Left renal cortex interstitium (tissue), 4 donors: Measurements from ENCODE around the gene BCCIP. TPM values are rescaled to one million over a fixed set of nuclear protein-coding genes. Genes with fewer than 3 reads are reported as not detected.

Source experiments
- DNase-seq, 4 donors: peaks; one replicate each; pipeline ENCODE4 v3.0.0-alpha.2; 2013; ENCODE audit warnings: low read depth in 4 of 4, low spot score in 2 of 4, missing footprints in 1 of 4
- polyA plus RNA-seq, 4 donors: library from polyadenylated mRNA; unstranded; fragments of 120-200 nt; gene quantifications; one replicate each; pipeline ENCODE4 v1.2.1, GENCODE V29; 2013; ENCODE audit not compliant: insufficient read length in 4 of 4

The BCCIP gene
- 10 to 100 TPM; 89.6 to 100.0 (median 92.4) TPM for polyA plus RNA-seq

- peak; percentile 80 to 96 (median 88) for DNase-seq
Observed at GRCh38 chr10:125822878-125823662, at the start of gene BCCIP, which contains the start of gene UROS. Gene BCCIP, plus strand, starts transcription at chr10:125823546. Its CDS starts 12 bp downstream, at chr10:125823558. Gene UROS, minus strand, starts transcription at chr10:125823258. Its CDS starts 6,759 bp downstream, at chr10:125816499.

GRCh38 chr10:125773687-125774543 lies 49.4 kb upstream of the BCCIP start:
- no peak for DNase-seq

GRCh38 chr10:125774581-125775191 lies 48.7 kb upstream of the BCCIP start:
- DNase-seq, result no peak

GRCh38 chr10:125775491-125776106 lies 47.7 kb upstream of the BCCIP start, which contains the start of gene MMP21:
Gene MMP21, minus strand, starts transcription at chr10:125775821. Its CDS starts 0 bp downstream, at chr10:125775821.
- DNase-seq, result no peak

- no peak for DNase-seq
Observed at GRCh38 chr10:125777806-125778205, 45.5 kb upstream of the BCCIP start.

DNA sequence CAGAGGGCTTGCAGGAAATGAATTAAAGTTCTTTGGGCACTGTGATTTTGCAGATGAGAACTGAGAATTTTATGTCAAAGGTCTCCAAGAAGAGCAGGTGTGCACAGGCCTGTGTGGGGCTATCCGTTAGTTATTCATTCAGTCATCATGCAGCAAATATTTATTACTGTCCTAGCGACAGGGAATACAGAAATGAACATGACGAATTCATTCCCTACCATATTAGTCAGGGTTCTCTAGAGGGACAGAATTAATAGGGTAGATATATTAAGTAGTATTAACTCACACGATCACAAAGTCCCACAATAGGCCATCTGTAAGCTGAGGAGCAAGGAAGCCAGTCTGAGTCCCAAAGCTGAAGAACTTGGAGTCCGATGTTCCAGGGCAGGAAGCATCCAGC lies 44.8 kb upstream of the BCCIP start:
- DNase-seq, result no peak

- DNase-seq, result no peak
Observed at GRCh38 chr10:125779403-125780327, 43.7 kb upstream of the BCCIP start.

DNA sequence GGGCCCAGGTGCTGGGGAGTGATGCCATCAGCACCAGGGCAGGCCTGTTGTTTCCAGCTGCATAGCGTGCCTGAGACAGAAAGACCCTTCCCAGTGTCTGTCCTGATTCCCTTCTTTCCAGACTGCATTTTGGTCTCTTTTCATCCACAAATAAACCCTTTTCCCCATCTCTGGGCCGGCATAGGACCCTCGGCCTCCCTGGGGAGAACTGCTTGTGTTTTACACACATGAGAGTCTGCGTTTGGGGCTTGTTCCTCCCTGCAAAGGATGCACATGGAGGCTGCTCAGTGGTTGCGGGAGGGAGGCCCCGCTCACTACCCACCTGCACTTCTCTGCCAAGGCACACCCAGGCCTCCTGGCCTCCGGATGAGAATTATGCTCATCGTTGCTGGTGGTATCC lies 42.0 kb upstream of the BCCIP start:
- DNase-seq, result no peak

DNA sequence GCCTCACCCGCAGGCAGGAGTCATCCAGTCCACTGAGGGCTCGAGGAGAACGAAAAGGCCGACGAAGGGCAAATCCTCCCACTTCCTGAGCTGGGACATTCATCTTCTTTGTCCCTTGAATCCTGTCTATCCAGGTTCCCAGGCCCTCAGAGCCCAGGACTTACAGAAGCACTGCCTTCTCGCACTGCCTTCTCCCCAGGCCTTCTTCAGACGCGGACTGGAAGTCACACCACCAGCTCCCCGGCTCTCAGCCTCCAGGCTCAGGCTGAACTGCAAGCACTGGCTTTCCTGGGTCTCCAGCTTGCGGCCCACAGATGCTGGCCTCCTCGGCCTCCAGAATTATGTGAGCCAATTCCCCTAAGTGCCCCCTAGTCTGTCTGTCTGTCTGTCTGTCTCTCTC lies 41.3 kb upstream of the BCCIP start:
- DNase-seq, result no peak

DNA sequence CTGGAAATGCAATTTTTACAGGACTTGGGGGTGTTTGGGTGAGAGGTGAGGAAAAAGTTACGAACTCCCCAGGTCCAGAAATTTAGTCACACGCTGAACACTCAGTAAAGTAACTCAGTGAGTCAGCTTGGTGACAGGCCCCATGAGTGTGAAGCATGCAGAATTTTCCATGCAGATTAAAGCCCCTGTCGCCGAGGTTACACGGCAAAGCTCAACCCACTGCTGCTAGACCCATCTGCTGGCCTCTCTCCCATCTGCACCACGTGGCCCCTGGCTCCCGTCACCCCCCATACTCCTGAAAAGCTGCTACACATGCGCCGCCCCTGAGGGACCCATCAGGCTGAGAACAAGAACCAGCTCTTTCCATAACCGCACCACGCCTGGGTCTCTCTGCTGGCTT lies 40.7 kb upstream of the BCCIP start:
- DNase-seq, result no peak

GRCh38 chr10:125783408-125783807 lies 39.9 kb upstream of the BCCIP start:
- no peak for DNase-seq

GRCh38 chr10:125783957-125784356 lies 39.4 kb upstream of the BCCIP start:
- no peak for DNase-seq

DNA sequence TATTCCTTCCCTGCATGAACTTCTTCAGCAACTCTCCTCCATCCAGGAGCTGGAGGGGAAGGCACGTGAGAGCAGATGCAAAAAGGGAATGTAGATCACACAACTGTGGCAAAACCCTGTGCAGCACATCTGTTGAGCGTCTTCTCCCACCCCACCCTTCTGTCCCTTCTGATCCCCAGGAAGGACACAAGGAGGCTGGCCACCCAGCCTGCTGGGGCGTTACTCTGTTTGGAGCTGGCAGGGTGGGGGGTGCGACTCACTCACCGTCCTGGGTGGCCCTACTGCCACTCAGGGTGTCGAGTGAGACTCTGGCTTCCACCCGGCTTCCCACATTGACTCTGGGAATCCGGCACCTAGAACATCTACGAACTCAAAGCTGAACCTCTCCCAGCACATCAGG lies 37.6 kb upstream of the BCCIP start:
- DNase-seq, result no peak

GRCh38 chr10:125788156-125789034 lies 35.0 kb upstream of the BCCIP start:
- no peak for DNase-seq

DNA sequence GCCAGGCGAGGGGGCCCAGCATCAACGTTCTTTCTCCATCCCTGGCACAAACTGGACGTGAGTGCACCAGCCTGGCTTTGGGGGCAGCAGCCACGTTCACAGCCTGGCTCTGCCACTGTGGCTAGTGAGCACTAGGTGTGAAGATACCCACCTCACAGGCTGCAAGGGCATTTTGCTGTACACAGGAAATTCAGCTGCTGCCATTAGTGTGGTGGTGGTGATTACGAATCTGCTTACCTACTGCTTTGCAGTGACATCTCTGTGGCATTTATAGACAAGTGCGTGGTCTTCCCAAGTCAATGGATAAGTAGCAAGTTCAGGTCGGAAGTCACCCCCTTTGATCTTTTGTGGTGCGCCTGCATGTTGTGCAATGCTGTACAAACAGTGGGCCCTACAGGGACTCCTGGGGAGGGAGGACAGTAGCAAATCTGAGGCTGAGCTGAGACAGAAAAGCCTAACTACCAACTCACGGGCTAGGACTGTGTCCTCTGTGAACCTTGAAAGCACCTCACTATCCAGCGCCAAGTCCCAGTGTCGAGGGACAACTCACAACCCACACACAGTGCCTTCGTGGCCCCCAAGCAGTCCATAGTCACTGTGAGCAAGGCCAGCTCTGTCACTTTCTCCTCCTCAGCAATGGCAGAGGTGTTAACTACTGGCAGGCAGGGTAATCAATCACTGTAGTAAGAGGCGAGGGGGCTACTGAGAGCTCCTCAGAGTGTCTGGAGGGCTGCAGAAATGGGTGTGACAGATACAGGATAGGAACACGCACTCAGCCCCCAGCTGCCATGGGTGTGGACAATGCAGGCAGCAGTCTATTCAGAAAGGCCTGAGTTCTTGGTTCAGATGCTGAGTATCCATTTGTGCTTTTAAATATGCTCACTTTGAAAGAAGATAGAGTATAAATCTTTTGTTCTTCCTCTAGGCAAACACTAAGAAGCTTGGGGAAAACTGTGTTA lies 30.7 kb upstream of the BCCIP start:
- DNase-seq, result no peak

- DNase-seq, result no peak
Observed at GRCh38 chr10:125795128-125795527, 28.2 kb upstream of the BCCIP start.

- DNase-seq, result no peak
Observed at GRCh38 chr10:125795637-125796190, 27.6 kb upstream of the BCCIP start.
